ENCODE data around the gene GNG8.

DNA sequence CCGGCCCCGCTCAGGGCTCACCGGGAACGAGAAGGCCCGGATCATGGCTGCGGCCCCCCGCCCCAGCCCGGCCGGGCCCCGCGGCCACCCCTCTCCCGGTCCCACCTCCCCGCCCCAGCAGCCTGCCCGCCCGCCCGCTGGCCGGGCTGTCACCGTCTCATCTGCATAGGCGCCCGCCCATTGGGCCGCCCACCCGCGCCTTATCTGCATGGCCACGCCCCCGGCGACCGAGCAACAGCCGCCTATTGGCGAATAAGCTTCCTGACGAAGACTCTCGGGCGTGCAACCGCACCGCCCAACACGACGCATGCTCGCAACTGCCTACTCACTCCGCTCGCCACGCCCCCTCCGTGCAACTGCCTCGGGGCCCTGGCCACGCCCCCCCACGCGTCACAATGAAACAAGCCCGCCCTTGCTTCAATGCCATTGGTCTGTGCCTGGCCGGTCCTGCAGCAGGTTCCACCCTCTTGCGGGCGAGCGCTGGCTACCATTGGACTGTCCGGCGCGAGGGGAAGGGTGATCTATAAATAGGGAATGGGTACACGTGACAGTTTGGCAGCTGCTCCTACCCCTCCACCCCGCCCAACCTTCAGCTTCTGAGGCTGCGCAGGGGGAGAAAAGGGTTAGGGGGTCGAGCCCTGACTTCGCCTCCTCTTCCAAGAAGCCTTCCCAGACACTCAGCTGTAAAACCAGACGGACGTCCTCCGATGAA is 25.2 kb upstream of the GNG8 start, which contains the start of gene DACT3:
- TF ChIP-seq, protein P1, sequence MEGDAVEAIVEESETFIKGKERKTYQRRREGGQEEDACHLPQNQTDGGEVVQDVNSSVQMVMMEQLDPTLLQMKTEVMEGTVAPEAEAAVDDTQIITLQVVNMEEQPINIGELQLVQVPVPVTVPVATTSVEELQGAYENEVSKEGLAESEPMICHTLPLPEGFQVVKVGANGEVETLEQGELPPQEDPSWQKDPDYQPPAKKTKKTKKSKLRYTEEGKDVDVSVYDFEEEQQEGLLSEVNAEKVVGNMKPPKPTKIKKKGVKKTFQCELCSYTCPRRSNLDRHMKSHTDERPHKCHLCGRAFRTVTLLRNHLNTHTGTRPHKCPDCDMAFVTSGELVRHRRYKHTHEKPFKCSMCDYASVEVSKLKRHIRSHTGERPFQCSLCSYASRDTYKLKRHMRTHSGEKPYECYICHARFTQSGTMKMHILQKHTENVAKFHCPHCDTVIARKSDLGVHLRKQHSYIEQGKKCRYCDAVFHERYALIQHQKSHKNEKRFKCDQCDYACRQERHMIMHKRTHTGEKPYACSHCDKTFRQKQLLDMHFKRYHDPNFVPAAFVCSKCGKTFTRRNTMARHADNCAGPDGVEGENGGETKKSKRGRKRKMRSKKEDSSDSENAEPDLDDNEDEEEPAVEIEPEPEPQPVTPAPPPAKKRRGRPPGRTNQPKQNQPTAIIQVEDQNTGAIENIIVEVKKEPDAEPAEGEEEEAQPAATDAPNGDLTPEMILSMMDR (IDR thresholded peaks at IDR 0.05): no peak
- no peak for TF ChIP-seq ZFX (IDR thresholded peaks at IDR 0.05; ENCODE audit: borderline replicate concordance)

Data from 22Rv1 (cell line).